GM03348 (cell line): Measurements from ENCODE around the gene XCL1.
"Not testable (repeated sequence)": the region's sequence is repeated elsewhere in the genome, so short reads cannot be mapped to it uniquely, and the experiment has no call there.

Experiments
- DNase-seq: peaks from one replicate; pipeline ENCODE4 v3.0.0; 2012; ENCODE audit warnings: low spot score

Gene XCL1

GRCh38 chr1:168567568-168567967 lies 8.8 kb upstream of the XCL1 start:
- no peak for DNase-seq

GRCh38 chr1:168568346-168568745 lies 8.1 kb upstream of the XCL1 start:
- no peak for DNase-seq

GRCh38 chr1:168570652-168571051 lies 5.8 kb upstream of the XCL1 start:
- no peak for DNase-seq

- no peak for DNase-seq
Measured at GRCh38 chr1:168572633-168573032, 3.8 kb upstream of the XCL1 start.

- peak; percentile 59 for DNase-seq
Measured at GRCh38 chr1:168574234-168574633, 2.2 kb upstream of the XCL1 start.

- DNase-seq: not testable (repeated sequence)
Measured at GRCh38 chr1:168578531-168579185, 2.3 kb downstream of the XCL1 start.

- not testable (repeated sequence) for DNase-seq
Measured at GRCh38 chr1:168580290-168580689, 3.9 kb downstream of the XCL1 start.

- DNase-seq: not testable (repeated sequence)
Measured at GRCh38 chr1:168580991-168581390, 4.6 kb downstream of the XCL1 start.

- no peak for DNase-seq
Measured at GRCh38 chr1:168581817-168582572, 5.6 kb downstream of the XCL1 start.

GRCh38 chr1:168582688-168583336 lies 6.4 kb downstream of the XCL1 start:
- DNase-seq: peak; percentile 65

GRCh38 chr1:168583571-168583970 lies 7.2 kb downstream of the XCL1 start:
- DNase-seq: no peak

GRCh38 chr1:168585191-168585590 lies 8.8 kb downstream of the XCL1 start:
- peak; percentile 47 for DNase-seq

- DNase-seq: no peak
Measured at GRCh38 chr1:168585937-168586336, 9.5 kb downstream of the XCL1 start.

- DNase-seq: no peak
Measured at GRCh38 chr1:168589167-168589566, 12.8 kb downstream of the XCL1 start.

GRCh38 chr1:168591066-168591465 lies 14.7 kb downstream of the XCL1 start:
- no peak for DNase-seq

- no peak for DNase-seq
Measured at GRCh38 chr1:168591641-168592250, 15.3 kb downstream of the XCL1 start.

- not testable (repeated sequence) for DNase-seq
Measured at GRCh38 chr1:168595403-168595802, 19.0 kb downstream of the XCL1 start.

- no peak for DNase-seq
Measured at GRCh38 chr1:168598125-168598524, 21.7 kb downstream of the XCL1 start.

- peak; percentile 24 for DNase-seq
Measured at GRCh38 chr1:168598892-168599291, 22.5 kb downstream of the XCL1 start.

GRCh38 chr1:168599641-168600040 lies 23.2 kb downstream of the XCL1 start:
- DNase-seq: no peak

- DNase-seq: no peak
Measured at GRCh38 chr1:168601051-168601450, 24.6 kb downstream of the XCL1 start.

GRCh38 chr1:168603501-168604110 lies 27.2 kb downstream of the XCL1 start:
- peak; percentile 75 for DNase-seq
